Endometrial microvascular endothelial cells (primary cell): ENCODE results near the gene SECTM1. TPM values are rescaled to one million over a fixed set of nuclear protein-coding genes. Genes with fewer than 3 reads are reported as not detected.

Experiments
- in situ Hi-C: cut with HindIII; loops from 2 replicates; pipeline ENCODE4 v1.10.0; 2017; ENCODE audit warnings: low sequenced_read_pairs, low pct_unique_long_range_greater_than_20kb; ENCODE audit errors: inconsistent ontology term
- total RNA-seq: library from RNA; depleted of rRNA; stranded (reverse); fragments of >200 nt; gene quantifications from one replicate; pipeline ENCODE4 v1.2.3, GENCODE V29; 2015; ENCODE audit errors: inconsistent ontology term

SECTM1 gene
- total RNA-seq, 1 donor from 2014 or later = 8.0 TPM

- in situ Hi-C loops = no loop called here
These were observed 12.3 kb downstream of the SECTM1 start for GRCh38 chr17:82320956-82321927.

- in situ Hi-C loops = no loop called here
These were observed 13.3 kb downstream of the SECTM1 start for GRCh38 chr17:82320140-82320840.

GRCh38 chr17:82319619-82320062 lies 13.9 kb downstream of the SECTM1 start:
- in situ Hi-C loops = no loop called here

- in situ Hi-C loops = no loop called here
These were observed 14.6 kb downstream of the SECTM1 start for GRCh38 chr17:82318772-82319606.

- in situ Hi-C loops = no loop called here
These were observed 15.4 kb downstream of the SECTM1 start for GRCh38 chr17:82318169-82318498.

- in situ Hi-C loops = no loop called here
These were observed 16.0 kb downstream of the SECTM1 start, which contains the start of gene CD7 for GRCh38 chr17:82317394-82318168. Gene CD7, minus strand, starts transcription at chr17:82317608. Its CDS starts 113 bp downstream, at chr17:82317495.

GRCh38 chr17:82316651-82317393 lies 16.7 kb downstream of the SECTM1 start:
- in situ Hi-C loops = no loop called here

- in situ Hi-C loops = no loop called here
These were observed 17.7 kb downstream of the SECTM1 start for GRCh38 chr17:82315703-82316358.

GRCh38 chr17:82314727-82315605 lies 18.6 kb downstream of the SECTM1 start:
- in situ Hi-C loops = no loop called here

- in situ Hi-C loops = no loop called here
These were observed 19.4 kb downstream of the SECTM1 start for GRCh38 chr17:82314012-82314726.

GRCh38 chr17:82313195-82314011 lies 20.2 kb downstream of the SECTM1 start:
- in situ Hi-C loops = no loop called here

GRCh38 chr17:82311971-82312370 lies 21.6 kb downstream of the SECTM1 start:
- in situ Hi-C loops = no loop called here

GRCh38 chr17:82310877-82311276 lies 22.7 kb downstream of the SECTM1 start:
- in situ Hi-C loops = no loop called here

GRCh38 chr17:82309656-82310570 lies 23.7 kb downstream of the SECTM1 start:
- in situ Hi-C loops = no loop called here
